ENCODE results near the gene PLA2G4D. TPM values are rescaled to one million over a fixed set of nuclear protein-coding genes. Genes with fewer than 3 reads are reported as not detected.

PLA2G4D gene
- total RNA-seq, 1 donor from 2014 or later = not detected

Other genes starting within 250 kb of the PLA2G4D start
- 1.0 TPM for gene SPTBN5, start 200.5 kb downstream of the PLA2G4D start, total RNA-seq
- 24.0 TPM for gene EHD4, start 122.0 kb downstream of the PLA2G4D start, total RNA-seq
- gene PLA2G4E, start 73.5 kb downstream of the PLA2G4D start, total RNA-seq = 0.52 TPM
- gene PLA2G4F, start 62.1 kb upstream of the PLA2G4D start, total RNA-seq = not detected
- 29.2 TPM for gene VPS39, start 113.7 kb upstream of the PLA2G4D start, total RNA-seq
- 11.5 TPM for gene GANC, start 178.6 kb upstream of the PLA2G4D start, total RNA-seq
- 70.5 TPM for gene TMEM87A, start 178.9 kb upstream of the PLA2G4D start, total RNA-seq

Data from skeletal muscle tissue (tissue), 1 donor.